ENCODE results near the gene PRMT2.

- TF ChIP-seq CTCF (IDR thresholded peaks at IDR 0.05; ENCODE audit: poor library complexity) (no peak), EZH2 (IDR thresholded peaks at IDR 0.05; ENCODE audit: borderline replicate concordance) (no peak)
Observed at GRCh38 chr21:46648539-46648938, 13.1 kb downstream of the PRMT2 start.
